A673 (cell line): Measurements from ENCODE around the gene TRAPPC6A.

Experiments
- CTCF ChIP-seq: fragments of 300-800, 200-600 bp; sonication (generic); conservative IDR thresholded peaks from 2 replicates; pipeline ENCODE4 v1.5.1; 2017; ENCODE audit warnings: low read depth, mild to moderate bottlenecking, antibody characterized with exemption, low read length, moderate library complexity, mixed read lengths
- EZH2 ChIP-seq: fragments of 200-600 bp; sonication (generic); IDR thresholded peaks from 2 replicates; pipeline ENCODE4 v1.6.1; 2017; ENCODE audit warnings: borderline replicate concordance, low read depth, mild to moderate bottlenecking, mixed read lengths, antibody characterized with exemption, low read length; ENCODE audit not compliant: poor library complexity, severe bottlenecking

- no peak for TF ChIP-seq CTCF
- no peak for TF ChIP-seq EZH2
These were observed 33.8 kb upstream of the TRAPPC6A start for GRCh38 chr19:45211751-45212381.
